K562 (cell line): ENCODE data around the gene CYP4F12. TPM values are rescaled to one million over a fixed set of nuclear protein-coding genes. Genes with fewer than 3 reads are reported as not detected.

Experiments used
- ATAC-seq: fragments of 200-7000 bp; cut with Tn5 transposase; 3 replicates; pipeline ENCODE4 v1.9.1; 2020; ENCODE audit warnings: moderate library complexity
- BruUV-seq: library from RNA; stranded (reverse); fragments of 400-500 nt; replicated peaks from 2 replicates; lab custom pipeline; 2021; lab: Mats Ljungman, UMichigan
- CTCF ChIA-PET: fragments of 300-600 bp; formaldehyde crosslinking; extraction: SDS; loops from one replicate; lab custom pipeline; 2021; ENCODE audit warnings: low intra/inter-chr PET ratio; lab: Yijun Ruan, JAX
- POLR2A ChIA-PET: fragments of 300-600, 350-650 bp; sonication (Branson Sonifier 250); formaldehyde crosslinking; extraction: SDS; loops from one replicate; lab custom pipeline; 2021; ENCODE audit warnings: antibody characterized with exemption, inconsistent platforms; lab: Yijun Ruan, JAX
- DNase-seq, 4 experiments: peaks; one replicate each; pipeline versions ENCODE4 v3.0.0 to v3.0.0-alpha.2; 2011 to 2018; ENCODE audit warnings: low spot score in 3 of 4, mixed read lengths in 3 of 4; ENCODE audit errors: extremely low read depth in 1 of 4
- FAIRE-seq: peaks from 2 replicates; lab custom pipeline; 2011; peaks lifted over from hg19 to GRCh38; lab: Jason Lieb, UNC
- H2AFZ ChIP-seq: 2 replicates; pipeline ENCODE4 v1.6.0; 2011; ENCODE audit warnings: low read depth, low read length, control low read depth, inconsistent platforms
- H3K27ac ChIP-seq: fragments of 200-600 bp; 3 replicates; pipeline ENCODE4 v1.8.0; 2011; ENCODE audit warnings: low read depth, mild to moderate bottlenecking, control low read depth, inconsistent platforms, low read length, moderate library complexity, mixed read lengths; ENCODE audit errors: extremely low read depth
- H3K27me3 ChIP-seq, 2 experiments: fragments of 300-600 bp in 1 of 2; 2 replicates in 1 of 2; 3 replicates in 1 of 2; pipeline versions ENCODE4 v1.6.0 to v1.8.0; 2011; ENCODE audit warnings: inconsistent platforms in 2 of 2, low read length in 2 of 2, mild to moderate bottlenecking in 1 of 2, mixed read lengths in 1 of 2, moderate library complexity in 1 of 2; ENCODE audit not compliant: control insufficient read depth in 2 of 2, insufficient read depth in 2 of 2
- H3K36me3 ChIP-seq: fragments of 300-600 bp; 3 replicates; pipeline ENCODE4 v1.8.0; 2011; ENCODE audit warnings: mild to moderate bottlenecking, low read length, inconsistent platforms; ENCODE audit not compliant: control insufficient read depth, insufficient read depth
- H3K4me1 ChIP-seq, 2 experiments: fragments of 200-600 bp in 1 of 2; replicated peaks in 1 of 2; 2 replicates in 1 of 2; 3 replicates in 1 of 2; pipeline versions ENCODE4 v1.5.1 to v1.8.0; 2011; ENCODE audit warnings: inconsistent platforms in 2 of 2, low read length in 2 of 2, mild to moderate bottlenecking in 1 of 2, mixed read lengths in 1 of 2, moderate library complexity in 1 of 2; ENCODE audit not compliant: control insufficient read depth in 2 of 2, insufficient read depth in 2 of 2
- H3K4me2 ChIP-seq: 2 replicates; pipeline ENCODE4 v1.6.1; 2011; ENCODE audit warnings: low read length, control low read depth, inconsistent platforms, mixed read lengths; ENCODE audit not compliant: insufficient read depth
- H3K4me3 ChIP-seq: fragments of 200-600 bp; sonication (generic), shearing (Covaris generic); 2 replicates; pipeline ENCODE4 v1.5.1; 2016; ENCODE audit warnings: control low read depth, inconsistent platforms
- H3K79me2 ChIP-seq: fragments of 200-600 bp; 3 replicates; pipeline ENCODE4 v1.8.0; 2011; ENCODE audit warnings: low read length, inconsistent platforms; ENCODE audit not compliant: control insufficient read depth, insufficient read depth
- H3K9ac ChIP-seq, 2 experiments: 2 replicates each; pipeline versions ENCODE4 v1.6.0 to v1.6.1; 2011; ENCODE audit warnings: low read depth in 2 of 2, low read length in 2 of 2, control low read depth in 1 of 2, inconsistent platforms in 1 of 2, mild to moderate bottlenecking in 1 of 2, mixed read lengths in 1 of 2; ENCODE audit not compliant: insufficient read depth in 1 of 2
- H3K9me1 ChIP-seq: one replicate; pipeline ENCODE4 v1.6.0; 2011; ENCODE audit warnings: inconsistent platforms, mild to moderate bottlenecking, low read length, moderate library complexity; ENCODE audit not compliant: control insufficient read depth, insufficient read depth
- H3K9me3 ChIP-seq: replicated peaks from 2 replicates; pipeline ENCODE4 v1.5.1; 2011; ENCODE audit warnings: low read depth, low read length, inconsistent platforms; ENCODE audit not compliant: control insufficient read depth, insufficient read depth
- H4K20me1 ChIP-seq: replicated peaks from 2 replicates; pipeline ENCODE4 v1.6.1; 2011; ENCODE audit warnings: low read length, inconsistent platforms, mixed read lengths; ENCODE audit not compliant: control insufficient read depth, insufficient read depth
- FOXK2 ChIP-seq, 2 experiments: fragments of 450-650 bp; IDR thresholded peaks in 1 of 2; conservative IDR thresholded peaks in 1 of 2; 2 replicates each; pipeline ENCODE4 v1.6.1; 2016; ENCODE audit warnings: low read depth in 2 of 2, mild to moderate bottlenecking in 1 of 2
- KDM1A ChIP-seq, 2 experiments: fragments of 450-650 bp; IDR thresholded peaks; 2 replicates each; pipeline ENCODE4 v1.6.1; 2016; ENCODE audit warnings: mild to moderate bottlenecking in 2 of 2
- RBFOX2 ChIP-seq: fragments of 200-400 bp; formaldehyde crosslinking; IDR thresholded peaks from 2 replicates; pipeline ENCODE4 v1.6.1; 2017; ENCODE audit warnings: low read depth, mild to moderate bottlenecking, low read length, moderate library complexity
- REST ChIP-seq, 2 experiments: fragments of 450-650 bp; formaldehyde crosslinking in 1 of 2; IDR thresholded peaks; 2 replicates each; pipeline versions ENCODE4 v1.4.0 to v1.6.1; 2014 to 2020; ENCODE audit warnings: mild to moderate bottlenecking in 2 of 2, borderline replicate concordance in 1 of 2, low read depth in 1 of 2
- SMC3 ChIP-seq: conservative IDR thresholded peaks from 2 replicates; pipeline ENCODE4 v1.6.1; 2011; ENCODE audit warnings: low read depth, low read length, improper control_type of control experiment; ENCODE audit not compliant: insufficient read depth
- TCF7 ChIP-seq: sonication (generic); IDR thresholded peaks from 2 replicates; pipeline ENCODE4 v1.6.1; 2016; ENCODE audit warnings: antibody characterized with exemption, borderline replicate concordance
- ZNF274 ChIP-seq: IDR thresholded peaks from 2 replicates; pipeline ENCODE4 v1.6.1; 2011; ENCODE audit warnings: low read depth, mild to moderate bottlenecking, low read length, moderate library complexity, borderline replicate concordance
- WGBS: fragments of 100-300 bp; shearing (Covaris generic); methylation state at CpG from one replicate; pipeline ENCODE4 v1.1.6; 2016; ENCODE audit warnings: low coverage, mixed read lengths; ENCODE audit not compliant: insufficient coverage; ENCODE audit errors: missing lambda C conversion rate; 5-methylcytosine and 5-hydroxymethylcytosine counted together
- in situ Hi-C: fragments of 300-500 bp; cut with MboI; formaldehyde crosslinking; loops from 4 replicates; pipeline ENCODE4 v1.15.0; 2018; ENCODE audit warnings: inconsistent platforms, mixed read lengths
- intact Hi-C: fragments of 100-400 bp; cut with micrococcal nuclease; formaldehyde crosslinking; loops from 2 replicates; pipeline ENCODE4 v1.14.2; 2022
- polyA plus RNA-seq, 8 experiments: library from polyadenylated mRNA; depleted of rRNA in 4 of 8; stranded (reverse) in 5 of 8; unstranded in 3 of 8; fragments of >200 nt; fragmentation: Nextera tagmentation in 2 of 8; fragmentation: Illumina TruSeq in 1 of 8; extraction: Ambion mirVana in 2 of 8; extraction: Trizol in 1 of 8; gene quantifications; 2 replicates each; pipeline versions ENCODE4 v1.2.1 to v1.2.3, GENCODE V29; 2011 to 2014; ENCODE audit warnings: inconsistent platforms in 1 of 8, missing spikeins in 1 of 8
- total RNA-seq, 7 experiments: library from RNA; depleted of rRNA in 6 of 7; stranded (reverse); fragments of >200 nt in 6 of 7; fragmentation: Illumina TruSeq in 2 of 7; extraction: Trizol in 2 of 7; gene quantifications; 2 replicates each; pipeline versions ENCODE4 v1.2.1 to v1.2.3, GENCODE V29; 2011 to 2021; ENCODE audit warnings: low replicate concordance in 1 of 7
- TF ChIP-seq, protein P1 (sequence below): fragments of 450-650 bp; formaldehyde crosslinking; IDR thresholded peaks from 2 replicates; pipeline ENCODE4 v1.4.0; 2020; ENCODE audit warnings: mild to moderate bottlenecking, moderate library complexity

The CYP4F12 gene
- total and polyA plus RNA-seq, 9 of the 15 experiments (the other 6 are each of a cell fraction or from before 2014, with no cell fraction given): not detected

GRCh38 chr19:15629003-15629880 lies 43.6 kb upstream of the CYP4F12 start:
- no peak overlapping the region for H2AFZ ChIP-seq
- intact Hi-C loops: loop anchor here (1.0 to 10.0 kb wide), 3 partner anchors 181 to 553 kb away; no protein-coding TSS in a partner anchor
- H3K79me2 ChIP-seq: no peaks in the 10 kb centered on the region
- H3K9ac ChIP-seq: no peak overlapping the region
- 12% methylated on average over 25 of the region's 25 CpGs for WGBS
- no peaks in the 10 kb centered on the region for H3K9me1 ChIP-seq
- no peaks in the 10 kb centered on the region for H3K36me3 ChIP-seq
- H3K27ac ChIP-seq: no peak overlapping the region
- POLR2A ChIA-PET: no interaction called here
- no peak overlapping the region for H3K4me3 ChIP-seq
- CTCF ChIA-PET: interaction anchor here (0.5 to 2.1 kb wide), 7 partner anchors 101 to 618 kb away, joined by 3 to 4 read pairs (median 3); partner anchors contain the start of gene FAM32A
- H3K4me2 ChIP-seq: no peak overlapping the region
- FAIRE-seq (peak; percentile 75), ATAC-seq (peak; percentile 94), DNase-seq (peak; percentile 75 to 85 (median 77))
- H3K27me3 ChIP-seq: no peaks in the 10 kb centered on the region; a peak in 1 of 5 replicates
- H4K20me1 ChIP-seq: no peaks in the 10 kb centered on the region
- no peaks in the 10 kb centered on the region for H3K9me3 ChIP-seq
- in situ Hi-C loops: loop anchor here (5.0 kb wide), 1 partner anchor 553 kb away; no protein-coding TSS in a partner anchor
- BruUV-seq: no TSS peak
- peaks cover 0 to 3% of the 10 kb centered on the region in 2 experiments; a peak in 1 of 5 replicates for H3K4me1 ChIP-seq
- TF ChIP-seq, protein P1, sequence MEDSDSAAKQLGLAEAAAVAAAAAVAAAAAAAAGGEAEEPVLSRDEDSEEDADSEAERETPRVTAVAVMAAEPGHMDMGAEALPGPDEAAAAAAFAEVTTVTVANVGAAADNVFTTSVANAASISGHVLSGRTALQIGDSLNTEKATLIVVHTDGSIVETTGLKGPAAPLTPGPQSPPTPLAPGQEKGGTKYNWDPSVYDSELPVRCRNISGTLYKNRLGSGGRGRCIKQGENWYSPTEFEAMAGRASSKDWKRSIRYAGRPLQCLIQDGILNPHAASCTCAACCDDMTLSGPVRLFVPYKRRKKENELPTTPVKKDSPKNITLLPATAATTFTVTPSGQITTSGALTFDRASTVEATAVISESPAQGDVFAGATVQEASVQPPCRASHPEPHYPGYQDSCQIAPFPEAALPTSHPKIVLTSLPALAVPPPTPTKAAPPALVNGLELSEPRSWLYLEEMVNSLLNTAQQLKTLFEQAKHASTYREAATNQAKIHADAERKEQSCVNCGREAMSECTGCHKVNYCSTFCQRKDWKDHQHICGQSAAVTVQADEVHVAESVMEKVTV (CRISPR knock-in tag): peak; percentile 71
- TF ChIP-seq RBFOX2: no peak
- TF ChIP-seq SMC3: peak; percentile 67
- no peak for TF ChIP-seq FOXK2 (conservative IDR thresholded peaks at IDR 0.05 in 1 of 2, IDR thresholded peaks at IDR 0.05 in 1 of 2; ENCODE audit: low read depth in 2 of 2)
- peak; percentile 56 to 63; a peak in 3 of 4 replicates for TF ChIP-seq KDM1A (IDR thresholded peaks at IDR 0.05)
- TF ChIP-seq REST (IDR thresholded peaks at IDR 0.05; ENCODE audit: borderline replicate concordance): peak; percentile 84
- TF ChIP-seq REST (CRISPR knock-in tag; IDR thresholded peaks at IDR 0.05; ENCODE audit: low read depth): peak; percentile 65; the same call in 1 of the 2 replicates
- TF ChIP-seq ZNF274: no peak
- TF ChIP-seq TCF7: no peak
